Activated CD8-positive, alpha-beta memory T cell treated with anti-CD3 and anti-CD28 coated beads, Interleukin-2, amount 10 ng/mL, durations not matched to agents 7 days and 5 days (primary cell): ENCODE data around the gene HNRNPCL1. TPM values are rescaled to one million over a fixed set of nuclear protein-coding genes. Genes with fewer than 3 reads are reported as not detected.

Source experiments
- ATAC-seq: fragments of 150-1000 bp; cut with Tn5 transposase; one replicate; pipeline ENCODE4 v1.10.0; 2021; ENCODE audit warnings: moderate library complexity
- CTCF ChIA-PET: fragments of 350-600 bp; sonication (Branson Sonifier 250); formaldehyde crosslinking; loops from one replicate; lab custom pipeline; 2021; ENCODE audit warnings: antibody characterized with exemption; lab: Charles Lee
- DNase-seq: peaks from one replicate; pipeline ENCODE4 v3.0.0-alpha.2; 2020
- H3K27ac Mint-ChIP-seq: one replicate; pipeline ENCODE4 v1.8.0; 2021; ENCODE audit warnings: mild to moderate bottlenecking, mixed read lengths
- H3K27me3 Mint-ChIP-seq: one replicate; pipeline ENCODE4 v1.8.0; 2021; ENCODE audit warnings: mixed read lengths
- H3K36me3 Mint-ChIP-seq: one replicate; pipeline ENCODE4 v1.8.0; 2021; ENCODE audit warnings: mild to moderate bottlenecking, mixed read lengths
- H3K4me1 Mint-ChIP-seq: one replicate; pipeline ENCODE4 v1.8.0; 2021; ENCODE audit warnings: mixed read lengths
- H3K4me3 Mint-ChIP-seq: one replicate; pipeline ENCODE4 v1.8.0; 2021; ENCODE audit warnings: mild to moderate bottlenecking, moderate library complexity, mixed read lengths
- H3K9me3 Mint-ChIP-seq: one replicate; pipeline ENCODE4 v1.8.0; 2022; ENCODE audit warnings: low read depth, mixed read lengths
- total RNA-seq, 2 experiments: library from RNA; stranded (reverse); gene quantifications; one replicate each; pipeline ENCODE4 v1.2.3, GENCODE V29; 2021

Gene HNRNPCL1
- total RNA-seq, 2 experiments from 2014 or later = not detected

- no peaks in the 10 kb centered on the region for H3K9me3 Mint-ChIP-seq
- peaks cover 11% of the 10 kb centered on the region for H3K27me3 Mint-ChIP-seq
- CTCF ChIA-PET = no interaction called here
- ATAC-seq = no peak
- no peaks in the 10 kb centered on the region for H3K36me3 Mint-ChIP-seq
- H3K4me3 Mint-ChIP-seq = no peak overlapping the region
- no peak for DNase-seq
- H3K27ac Mint-ChIP-seq = no peak overlapping the region
- H3K4me1 Mint-ChIP-seq = no peaks in the 10 kb centered on the region
Observed at GRCh38 chr1:12798911-12799310, 49.6 kb downstream of the HNRNPCL1 start.

Other genes starting within 250 kb of the HNRNPCL1 start
- gene DHRS3, start 230.5 kb downstream of the HNRNPCL1 start, total RNA-seq = 10 to 100 TPM; 20.8 to 60.4 TPM
- not detected for gene AADACL4, start 204.6 kb downstream of the HNRNPCL1 start, total RNA-seq
- not detected for gene AADACL3, start 132.6 kb downstream of the HNRNPCL1 start, total RNA-seq
- not detected for gene CFAP107, start 102.5 kb downstream of the HNRNPCL1 start, total RNA-seq
- not detected for gene PRAMEF12, start 75.0 kb downstream of the HNRNPCL1 start, total RNA-seq
- not detected for gene PRAMEF1, start 57.3 kb downstream of the HNRNPCL1 start, total RNA-seq
- not detected for gene PRAMEF11, start 17.3 kb downstream of the HNRNPCL1 start, total RNA-seq
- gene PRAMEF2, start 8.4 kb upstream of the HNRNPCL1 start, total RNA-seq = not detected
- gene PRAMEF4, start 37.5 kb upstream of the HNRNPCL1 start, total RNA-seq = not detected
- not detected for gene PRAMEF10, start 49.5 kb upstream of the HNRNPCL1 start, total RNA-seq
- gene PRAMEF7, start 67.9 kb upstream of the HNRNPCL1 start, total RNA-seq = not detected
- gene PRAMEF6, start 98.9 kb upstream of the HNRNPCL1 start, total RNA-seq = not detected
- not detected for gene PRAMEF27, start 207.9 kb upstream of the HNRNPCL1 start, total RNA-seq
- gene HNRNPCL3, start 212.0 kb upstream of the HNRNPCL1 start, total RNA-seq = not detected
- not detected for gene PRAMEF25, start 222.1 kb upstream of the HNRNPCL1 start, total RNA-seq